Measurements from ENCODE around the gene OR2S2.

Gene OR2S2

DNA sequence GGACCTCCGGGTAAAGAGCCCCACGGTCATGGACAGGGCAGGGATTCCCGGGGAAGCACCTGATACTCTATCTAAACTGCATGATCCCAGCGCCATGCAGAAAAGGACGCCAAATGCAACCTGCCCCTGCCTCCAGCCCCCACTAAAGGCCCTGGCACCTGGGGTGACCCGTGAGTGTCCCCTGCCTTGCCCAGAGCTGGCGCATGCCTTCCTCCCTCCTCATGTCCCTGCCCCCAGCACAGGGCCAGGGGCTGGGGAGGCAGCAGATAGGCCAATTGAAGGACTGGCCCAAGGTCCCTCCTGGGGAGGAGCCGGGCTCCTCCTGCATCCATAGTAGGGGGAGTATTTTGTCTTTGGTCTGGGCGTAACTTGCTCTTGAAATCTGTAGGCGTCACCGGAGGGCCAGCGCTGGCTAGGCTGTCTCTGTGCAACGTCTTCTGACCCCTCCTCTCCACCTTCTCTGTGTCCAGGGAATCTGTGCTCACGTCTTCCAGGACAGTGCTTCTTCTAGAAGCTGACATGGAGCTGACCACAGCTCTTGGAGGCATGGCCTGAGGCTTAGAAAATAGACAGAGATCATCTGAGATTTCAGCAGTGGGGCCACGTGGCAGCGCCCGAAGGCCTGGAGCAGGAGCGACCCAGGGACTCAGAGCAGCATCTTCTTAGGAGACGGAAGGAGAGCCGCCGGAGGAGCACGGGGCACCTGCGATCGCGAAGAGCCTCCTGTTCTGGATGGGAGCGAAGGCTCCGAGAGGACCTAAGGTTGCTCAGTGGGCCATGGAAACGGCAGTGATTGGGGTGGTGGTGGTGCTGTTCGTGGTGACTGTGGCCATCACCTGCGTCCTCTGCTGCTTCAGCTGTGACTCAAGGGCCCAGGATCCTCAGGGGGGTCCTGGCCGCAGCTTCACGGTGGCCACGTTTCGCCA lies 48.0 kb downstream of the OR2S2 start:
- Histone ChIP-seq H2AFZ (ENCODE audit: low read length) (peak overlapping the region; percentile 87), H3K18ac (ENCODE audit: low read length) (peak overlapping the region; percentile 78), H3K9me3 (replicated peaks in 1 of 2; ENCODE audit: control insufficient read depth in 2 of 2, insufficient read depth in 1 of 2, low read depth in 1 of 2, low read length in 2 of 2) (no peaks in the 10 kb centered on the region), H3K36me3 (replicated peaks in 1 of 2; ENCODE audit: control insufficient read depth in 2 of 2, insufficient read depth in 2 of 2, low read length in 2 of 2) (no peaks in the 10 kb centered on the region), H3K9ac (ENCODE audit: low read depth, low read length, poor library complexity) (no peak overlapping the region), H2AK5ac (ENCODE audit: low read depth, low read length) (peak overlapping the region; percentile 66), H3K4me1 (ENCODE audit: control insufficient read depth in 2 of 2, insufficient read depth in 1 of 2, low read depth in 1 of 2, low read length in 2 of 2) (peaks cover 27 to 49% of the 10 kb centered on the region in 2 donors), H2BK5ac (ENCODE audit: low read length) (peak overlapping the region; percentile 87), H3K4me2 (ENCODE audit: insufficient read depth, low read length, poor library complexity, severe bottlenecking) (no peak overlapping the region), H3K27me3 (ENCODE audit: control insufficient read depth in 3 of 3, insufficient read depth in 3 of 3, low read depth in 1 of 3, low read length in 3 of 3) (no peaks in the 10 kb centered on the region), H3K4me3 (ENCODE audit: low read length in 2 of 2) (peak overlapping the region in 1 of 2 donors; percentile 17), H3K23ac (ENCODE audit: low read depth, low read length, poor library complexity) (peak overlapping the region; percentile 8), H3K27ac (replicated peaks; ENCODE audit: low read length) (no peak overlapping the region), H2BK12ac (ENCODE audit: low read length) (peak overlapping the region; percentile 98), H4K8ac (ENCODE audit: low read depth, low read length) (no peak overlapping the region), H2BK15ac (ENCODE audit: low read length) (peak overlapping the region; percentile 95), H3K4ac (ENCODE audit: low read length) (peak overlapping the region; percentile 41), H4K91ac (ENCODE audit: low read depth, low read length, poor library complexity) (peak overlapping the region; percentile 97), H2BK120ac (ENCODE audit: low read depth, low read length) (peak overlapping the region; percentile 69), H3K79me1 (ENCODE audit: low read depth, low read length) (no peaks in the 10 kb centered on the region), H3K14ac (ENCODE audit: low read length) (peak overlapping the region; percentile 64)
- WGBS, 2 donors (ENCODE audit: extremely low coverage in 2 of 2, insufficient read length in 2 of 2, insufficient replicate concordance in 1 of 2) = no CpG with 5 or more reads among the region's 34 CpGs
- no peak for DNase-seq (ENCODE audit: low spot score)

- Histone ChIP-seq H3K4me2 (ENCODE audit: insufficient read depth, low read length, poor library complexity, severe bottlenecking) (no peak within 1 kb of the TSS), H3K4me3 (ENCODE audit: low read length in 2 of 2) (peak within 1 kb of the TSS in 1 of 2 donors; percentile 17), H3K9ac (ENCODE audit: low read depth, low read length, poor library complexity) (no peak within 1 kb of the TSS), H3K4ac (ENCODE audit: low read length) (peak within 1 kb of the TSS; percentile 54), H2BK5ac (ENCODE audit: low read length) (peak within 1 kb of the TSS; percentile 87), H2AFZ (ENCODE audit: low read length) (peak within 1 kb of the TSS; percentile 87), H3K9me3 (replicated peaks in 1 of 2; ENCODE audit: control insufficient read depth in 2 of 2, insufficient read depth in 1 of 2, low read depth in 1 of 2, low read length in 2 of 2) (no peaks in the 10 kb centered on the region), H2BK15ac (ENCODE audit: low read length) (peak within 1 kb of the TSS; percentile 95), H2BK12ac (ENCODE audit: low read length) (peak within 1 kb of the TSS; percentile 98), H3K36me3 (replicated peaks in 1 of 2; ENCODE audit: control insufficient read depth in 2 of 2, insufficient read depth in 2 of 2, low read length in 2 of 2) (no peaks in the 10 kb centered on the region), H4K91ac (ENCODE audit: low read depth, low read length, poor library complexity) (peak within 1 kb of the TSS; percentile 97), H3K79me1 (ENCODE audit: low read depth, low read length) (no peaks in the 10 kb centered on the region), H2AK5ac (ENCODE audit: low read depth, low read length) (peak within 1 kb of the TSS; percentile 66), H2BK120ac (ENCODE audit: low read depth, low read length) (peak within 1 kb of the TSS; percentile 69), H3K18ac (ENCODE audit: low read length) (peak within 1 kb of the TSS; percentile 91), H3K27ac (replicated peaks; ENCODE audit: low read length) (peak within 1 kb of the TSS; percentile 88), H3K23ac (ENCODE audit: low read depth, low read length, poor library complexity) (peak within 1 kb of the TSS; percentile 8), H3K4me1 (ENCODE audit: control insufficient read depth in 2 of 2, insufficient read depth in 1 of 2, low read depth in 1 of 2, low read length in 2 of 2) (peaks cover 23 to 51% of the 10 kb centered on the region in 2 donors), H4K8ac (ENCODE audit: low read depth, low read length) (no peak within 1 kb of the TSS), H3K14ac (ENCODE audit: low read length) (peak within 1 kb of the TSS; percentile 64), H3K27me3 (ENCODE audit: control insufficient read depth in 3 of 3, insufficient read depth in 3 of 3, low read depth in 1 of 3, low read length in 3 of 3) (no peaks in the 10 kb centered on the region)
- DNase-seq (ENCODE audit: low spot score) = no peak
- no CpG with 5 or more reads among the region's 11 CpGs for WGBS, 2 donors (ENCODE audit: extremely low coverage in 2 of 2, insufficient read length in 2 of 2, insufficient replicate concordance in 1 of 2)
These were observed 48.7 kb downstream of the OR2S2 start, which contains the start of gene SPAAR for GRCh38 chr9:35909274-35909673. Gene SPAAR, plus strand, starts transcription at chr9:35909490. Its CDS starts 974 bp downstream, at chr9:35910464.

DNA sequence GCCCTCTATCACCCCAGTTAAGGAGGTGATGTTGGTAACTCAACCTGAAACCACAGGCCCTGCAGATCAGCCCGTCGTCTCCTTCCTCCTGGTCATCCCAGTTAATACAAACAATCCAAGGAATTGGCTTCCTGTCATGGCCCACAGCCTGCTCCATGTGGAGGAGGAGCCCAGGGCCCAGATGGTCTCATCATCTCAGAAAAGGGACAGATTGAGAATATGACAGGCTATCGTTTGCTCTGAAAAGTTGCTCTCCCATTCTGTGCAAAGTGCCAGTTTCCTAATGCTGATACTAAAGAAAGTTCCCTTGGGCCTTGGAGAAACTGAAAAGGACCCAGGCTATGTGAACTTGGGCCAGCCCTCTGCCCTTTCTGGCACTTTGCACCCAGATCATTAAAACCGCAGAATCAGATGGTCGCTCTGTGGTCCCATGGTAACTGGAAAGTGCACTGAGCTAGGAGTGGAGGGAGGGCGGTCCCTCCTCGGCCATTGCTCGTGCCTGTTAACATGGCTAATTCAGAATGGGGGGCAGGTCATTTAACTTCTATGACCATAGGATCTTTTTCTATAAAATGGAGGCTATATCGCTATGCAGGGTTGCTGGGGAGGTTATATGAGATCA lies 49.3 kb downstream of the OR2S2 start:
- Histone ChIP-seq H4K8ac (ENCODE audit: low read depth, low read length) (no peak overlapping the region), H3K23ac (ENCODE audit: low read depth, low read length, poor library complexity) (no peak overlapping the region), H3K4me2 (ENCODE audit: insufficient read depth, low read length, poor library complexity, severe bottlenecking) (no peak overlapping the region), H3K27me3 (ENCODE audit: control insufficient read depth in 3 of 3, insufficient read depth in 3 of 3, low read depth in 1 of 3, low read length in 3 of 3) (peaks cover 0 to 2% (median 0%) of the 10 kb centered on the region in 3 experiments), H2BK5ac (ENCODE audit: low read length) (peak overlapping the region; percentile 62), H4K91ac (ENCODE audit: low read depth, low read length, poor library complexity) (peak overlapping the region; percentile 82), H3K9ac (ENCODE audit: low read depth, low read length, poor library complexity) (no peak overlapping the region), H3K4me1 (ENCODE audit: control insufficient read depth in 2 of 2, insufficient read depth in 1 of 2, low read depth in 1 of 2, low read length in 2 of 2) (peaks cover 23 to 50% of the 10 kb centered on the region in 2 donors), H3K18ac (ENCODE audit: low read length) (peak overlapping the region; percentile 54), H2BK12ac (ENCODE audit: low read length) (peak overlapping the region; percentile 47), H3K79me1 (ENCODE audit: low read depth, low read length) (no peaks in the 10 kb centered on the region), H2AFZ (ENCODE audit: low read length) (peak overlapping the region; percentile 87), H3K27ac (replicated peaks; ENCODE audit: low read length) (peak overlapping the region; percentile 88), H3K4ac (ENCODE audit: low read length) (no peak overlapping the region), H3K4me3 (ENCODE audit: low read length in 2 of 2) (no peak overlapping the region), H2AK5ac (ENCODE audit: low read depth, low read length) (peak overlapping the region; percentile 66), H2BK15ac (ENCODE audit: low read length) (no peak overlapping the region), H3K9me3 (replicated peaks in 1 of 2; ENCODE audit: control insufficient read depth in 2 of 2, insufficient read depth in 1 of 2, low read depth in 1 of 2, low read length in 2 of 2) (no peaks in the 10 kb centered on the region), H2BK120ac (ENCODE audit: low read depth, low read length) (peak overlapping the region; percentile 12), H3K14ac (ENCODE audit: low read length) (no peak overlapping the region), H3K36me3 (replicated peaks in 1 of 2; ENCODE audit: control insufficient read depth in 2 of 2, insufficient read depth in 2 of 2, low read length in 2 of 2) (no peaks in the 10 kb centered on the region)
- no peak for DNase-seq (ENCODE audit: low spot score)
- WGBS, 2 donors (ENCODE audit: extremely low coverage in 2 of 2, insufficient read length in 2 of 2, insufficient replicate concordance in 1 of 2) = no CpG with 5 or more reads among the region's 9 CpGs
